MM.1S (cell line): ENCODE measurements around the gene L3MBTL4.

Source experiments
- DNase-seq: peaks from one replicate; pipeline ENCODE4 v3.0.0-alpha.2; 2015
- H2AFZ ChIP-seq: fragments of 300-600 bp; sonication (generic); 2 replicates; pipeline ENCODE4 v1.6.0; 2016; ENCODE audit warnings: antibody characterized with exemption, low read length
- H3F3A ChIP-seq: fragments of 300-600 bp; sonication (generic); 2 replicates; pipeline ENCODE4 v1.6.1; 2016; ENCODE audit warnings: mild to moderate bottlenecking, antibody characterized with exemption, low read length, moderate library complexity, mixed read lengths; ENCODE audit not compliant: insufficient read depth
- H3K27ac ChIP-seq: fragments of 300-600 bp; sonication (generic); 2 replicates; pipeline ENCODE4 v1.5.1; 2016; ENCODE audit warnings: mild to moderate bottlenecking, low read length
- H3K27me3 ChIP-seq: fragments of 300-600 bp; sonication (generic); replicated peaks from 2 replicates; pipeline ENCODE4 v1.6.0; 2016; ENCODE audit warnings: low read length; ENCODE audit not compliant: insufficient read depth
- H3K36me3 ChIP-seq: fragments of 300-600 bp; sonication (generic); replicated peaks from 2 replicates; pipeline ENCODE4 v1.6.1; 2016; ENCODE audit warnings: mild to moderate bottlenecking, low read length, mixed read lengths; ENCODE audit not compliant: insufficient read depth
- H3K4me1 ChIP-seq: fragments of 300-600 bp; sonication (generic); 2 replicates; pipeline ENCODE4 v1.6.1; 2016; ENCODE audit warnings: low read length, mixed read lengths
- H3K4me2 ChIP-seq: fragments of 300-600 bp; sonication (generic); 2 replicates; pipeline ENCODE4 v1.6.0; 2016; ENCODE audit warnings: low read depth, low read length
- H3K4me3 ChIP-seq: fragments of 300-600 bp; sonication (generic); 2 replicates; pipeline ENCODE4 v1.5.1; 2016; ENCODE audit warnings: low read length, mixed read lengths
- H3K79me2 ChIP-seq: fragments of 300-600 bp; sonication (generic); 2 replicates; pipeline ENCODE4 v1.6.1; 2016; ENCODE audit warnings: mixed run types, low read length, mixed read lengths
- H3K9ac ChIP-seq: fragments of 300-600 bp; sonication (generic); 2 replicates; pipeline ENCODE4 v1.6.1; 2016; ENCODE audit warnings: low read length, mixed read lengths
- H3K9me2 ChIP-seq: fragments of 300-600 bp; sonication (generic); replicated peaks from 2 replicates; pipeline ENCODE4 v1.6.1; 2016; ENCODE audit warnings: mild to moderate bottlenecking, low read length, mixed read lengths; ENCODE audit not compliant: insufficient read depth
- H3K9me3 ChIP-seq: fragments of 300-600 bp; sonication (generic); replicated peaks from 2 replicates; pipeline ENCODE4 v1.6.1; 2016; ENCODE audit warnings: mild to moderate bottlenecking, low read length, mixed read lengths; ENCODE audit not compliant: insufficient read depth
- H4K20me1 ChIP-seq: fragments of 300-600 bp; sonication (generic); 2 replicates; pipeline ENCODE4 v1.6.1; 2016; ENCODE audit warnings: mild to moderate bottlenecking, low read length, moderate library complexity, mixed read lengths; ENCODE audit not compliant: insufficient read depth
- EZH2 ChIP-seq: fragments of 300-600 bp; sonication (generic); optimal IDR thresholded peaks from 2 replicates; pipeline ENCODE3; 2017; ENCODE audit warnings: low read depth, mild to moderate bottlenecking, antibody characterized with exemption, low read length, mixed read lengths
- EZH2phosphoT487 ChIP-seq: fragments of 300-600 bp; sonication (generic); IDR thresholded peaks from 2 replicates; pipeline ENCODE4 v1.6.1; 2018; ENCODE audit warnings: antibody characterized with exemption, low read length
- TF ChIP-seq, protein P1 (sequence below): fragments of 300-600 bp; sonication (generic); IDR thresholded peaks from 2 replicates; pipeline ENCODE4 v1.5.1; 2016; ENCODE audit warnings: antibody characterized with exemption, low read length, mixed read lengths

The L3MBTL4 gene

DNA sequence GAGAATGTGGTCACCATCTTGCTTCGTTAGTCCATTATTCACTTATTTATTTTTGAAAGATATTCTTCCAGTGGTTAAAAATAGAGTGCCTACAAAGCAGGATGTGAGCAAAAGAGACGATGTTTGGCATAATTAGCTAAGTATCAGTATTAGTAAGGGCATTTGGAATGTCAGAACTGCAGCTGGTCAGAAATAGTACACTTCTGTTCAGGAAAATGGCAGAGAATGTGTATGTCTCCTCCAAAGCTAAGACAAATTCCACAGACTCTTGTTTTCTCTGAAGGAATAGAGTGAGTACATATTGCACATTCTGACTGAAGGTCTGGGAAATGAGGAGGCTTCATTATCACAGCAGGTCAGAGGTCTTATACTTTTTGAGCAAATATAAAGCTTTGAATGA is 209.0 kb downstream of the L3MBTL4 start:
- H3K36me3 ChIP-seq: no peaks in the 10 kb centered on the region
- no peaks in the 10 kb centered on the region for H3K27me3 ChIP-seq
- H3K79me2 ChIP-seq: no peaks in the 10 kb centered on the region
- no peak for DNase-seq
- no peaks in the 10 kb centered on the region for H3K4me1 ChIP-seq
- H3K4me2 ChIP-seq: no peak overlapping the region
- no peaks in the 10 kb centered on the region for H3K9me2 ChIP-seq
- no peaks in the 10 kb centered on the region for H3K9me3 ChIP-seq
- no peak overlapping the region for H2AFZ ChIP-seq
- TF ChIP-seq, protein P1, sequence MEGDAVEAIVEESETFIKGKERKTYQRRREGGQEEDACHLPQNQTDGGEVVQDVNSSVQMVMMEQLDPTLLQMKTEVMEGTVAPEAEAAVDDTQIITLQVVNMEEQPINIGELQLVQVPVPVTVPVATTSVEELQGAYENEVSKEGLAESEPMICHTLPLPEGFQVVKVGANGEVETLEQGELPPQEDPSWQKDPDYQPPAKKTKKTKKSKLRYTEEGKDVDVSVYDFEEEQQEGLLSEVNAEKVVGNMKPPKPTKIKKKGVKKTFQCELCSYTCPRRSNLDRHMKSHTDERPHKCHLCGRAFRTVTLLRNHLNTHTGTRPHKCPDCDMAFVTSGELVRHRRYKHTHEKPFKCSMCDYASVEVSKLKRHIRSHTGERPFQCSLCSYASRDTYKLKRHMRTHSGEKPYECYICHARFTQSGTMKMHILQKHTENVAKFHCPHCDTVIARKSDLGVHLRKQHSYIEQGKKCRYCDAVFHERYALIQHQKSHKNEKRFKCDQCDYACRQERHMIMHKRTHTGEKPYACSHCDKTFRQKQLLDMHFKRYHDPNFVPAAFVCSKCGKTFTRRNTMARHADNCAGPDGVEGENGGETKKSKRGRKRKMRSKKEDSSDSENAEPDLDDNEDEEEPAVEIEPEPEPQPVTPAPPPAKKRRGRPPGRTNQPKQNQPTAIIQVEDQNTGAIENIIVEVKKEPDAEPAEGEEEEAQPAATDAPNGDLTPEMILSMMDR: no peak
- no peak for TF ChIP-seq EZH2
- no peak for TF ChIP-seq EZH2phosphoT487
- no peak overlapping the region for H3K27ac ChIP-seq
- no peaks in the 10 kb centered on the region for H3F3A ChIP-seq
- no peak overlapping the region for H3K9ac ChIP-seq
- no peaks in the 10 kb centered on the region for H4K20me1 ChIP-seq
- no peak overlapping the region for H3K4me3 ChIP-seq

DNA sequence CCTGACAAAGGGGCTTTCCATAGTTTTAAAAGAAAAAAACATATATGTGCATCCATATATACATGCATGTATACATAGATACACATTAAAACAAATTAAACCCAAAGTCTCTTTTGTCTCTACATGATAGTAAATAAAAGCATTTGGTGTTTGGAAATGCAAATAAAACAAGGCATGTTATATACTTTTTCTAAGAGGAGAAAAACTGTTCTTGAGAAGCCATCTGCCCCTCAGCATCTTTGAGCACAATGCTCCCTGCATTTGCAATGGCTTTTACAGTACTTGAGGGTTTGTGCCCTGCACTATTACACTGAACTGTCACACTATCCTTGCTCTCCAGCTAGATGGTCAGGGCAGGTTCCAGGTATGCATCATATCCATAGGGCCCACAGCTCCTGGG is 210.2 kb downstream of the L3MBTL4 start:
- Histone ChIP-seq H3K9ac (no peak overlapping the region), H4K20me1 (no peaks in the 10 kb centered on the region), H3K9me3 (no peaks in the 10 kb centered on the region), H3K4me1 (no peaks in the 10 kb centered on the region), H3K79me2 (no peaks in the 10 kb centered on the region), H3F3A (no peaks in the 10 kb centered on the region), H3K27me3 (no peaks in the 10 kb centered on the region), H3K4me3 (no peak overlapping the region), H3K36me3 (no peaks in the 10 kb centered on the region), H3K9me2 (no peaks in the 10 kb centered on the region), H3K4me2 (no peak overlapping the region), H2AFZ (no peak overlapping the region), H3K27ac (no peak overlapping the region)
- TF ChIP-seq, protein P1: no peak
- TF ChIP-seq EZH2phosphoT487 (no peak), EZH2 (no peak)
- no peak for DNase-seq

DNA sequence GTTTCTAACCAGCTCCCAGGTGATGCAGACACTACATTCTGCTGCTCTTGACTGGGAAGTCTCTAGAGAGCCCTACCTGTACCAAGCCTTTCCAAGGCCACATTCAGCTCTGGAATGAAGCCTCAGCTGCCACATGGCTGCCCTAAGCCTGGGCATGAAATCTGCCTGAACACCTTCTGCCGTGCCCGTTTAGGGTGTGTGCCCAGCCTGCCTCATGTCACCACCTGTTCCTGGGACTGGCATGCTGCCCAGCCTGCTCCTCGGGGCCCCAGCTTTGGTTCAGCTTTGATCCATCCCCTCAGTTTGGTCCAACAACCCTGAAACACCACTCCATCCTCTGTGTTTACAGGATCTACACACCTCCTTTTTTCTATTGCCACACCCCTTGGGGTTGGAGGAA is 210.9 kb downstream of the L3MBTL4 start:
- no peak overlapping the region for H2AFZ ChIP-seq

More for the DNA sequence above, 210.9 kb downstream of the L3MBTL4 start:
- Histone ChIP-seq H3K9ac (no peak overlapping the region), H3K79me2 (no peaks in the 10 kb centered on the region), H3F3A (no peaks in the 10 kb centered on the region), H3K4me3 (no peak overlapping the region), H3K9me2 (no peaks in the 10 kb centered on the region), H3K27ac (no peak overlapping the region), H4K20me1 (no peaks in the 10 kb centered on the region), H3K36me3 (no peaks in the 10 kb centered on the region), H3K4me2 (no peak overlapping the region), H3K27me3 (no peaks in the 10 kb centered on the region), H3K4me1 (no peaks in the 10 kb centered on the region), H3K9me3 (no peaks in the 10 kb centered on the region)
- no peak for DNase-seq
- TF ChIP-seq, protein P1: no peak
- TF ChIP-seq EZH2 (no peak), EZH2phosphoT487 (no peak)
